H1 (cell line): ENCODE data around the gene TREM1. TPM values are rescaled to one million over a fixed set of nuclear protein-coding genes. Genes with fewer than 3 reads are reported as not detected.

ENCODE experiments used
- CTCF ChIA-PET: fragments of 300-600 bp; sonication (Branson Sonifier 250); formaldehyde crosslinking; loops from one replicate; lab custom pipeline; 2021; ENCODE audit not compliant: partially characterized antibody; lab: Charles Lee
- POLR2A ChIA-PET: fragments of 300-600 bp; sonication (Branson Sonifier 250); formaldehyde crosslinking; loops from one replicate; lab custom pipeline; 2021; ENCODE audit warnings: inconsistent platforms; ENCODE audit not compliant: partially characterized antibody; lab: Charles Lee
- DNase-seq, 2 experiments: peaks; one replicate each; pipeline versions ENCODE4 v3.0.0 to v3.0.0-alpha.2; 2010 to 2022; ENCODE audit warnings: low spot score in 2 of 2, low read depth in 1 of 2, mixed read lengths in 1 of 2
- FAIRE-seq: peaks from 2 replicates; lab custom pipeline; 2011; peaks lifted over from hg19 to GRCh38; lab: Jason Lieb, UNC
- H2AFZ ChIP-seq: 2 replicates; pipeline ENCODE4 v1.8.1; 2012; ENCODE audit warnings: low read length, inconsistent platforms
- H2AK5ac ChIP-seq: 2 replicates; pipeline ENCODE4 v1.6.1; 2013; ENCODE audit warnings: low read depth, low read length
- H2BK120ac ChIP-seq: replicated peaks from 2 replicates; pipeline ENCODE3; 2013; ENCODE audit warnings: low read depth, low read length, inconsistent platforms
- H2BK12ac ChIP-seq: 2 replicates; pipeline ENCODE4 v1.6.1; 2013; ENCODE audit warnings: low read depth, low read length
- H2BK15ac ChIP-seq: 2 replicates; pipeline ENCODE4 v1.6.1; 2013; ENCODE audit warnings: low read length
- H2BK20ac ChIP-seq: 2 replicates; pipeline ENCODE4 v1.6.1; 2013; ENCODE audit warnings: low read length
- H2BK5ac ChIP-seq: 2 replicates; pipeline ENCODE4 v1.6.1; 2013; ENCODE audit warnings: low read depth, low read length
- H3K14ac ChIP-seq: 2 replicates; pipeline ENCODE4 v1.6.1; 2013; ENCODE audit warnings: inconsistent platforms; ENCODE audit not compliant: insufficient read length
- H3K18ac ChIP-seq: 2 replicates; pipeline ENCODE4 v1.6.1; 2013; ENCODE audit warnings: low read length; ENCODE audit errors: extremely low read depth
- H3K23ac ChIP-seq: 2 replicates; pipeline ENCODE4 v1.6.1; 2013; ENCODE audit warnings: inconsistent platforms; ENCODE audit not compliant: insufficient read length
- H3K23me2 ChIP-seq: 2 replicates; pipeline ENCODE4 v1.6.1; 2013; ENCODE audit warnings: low read depth, low read length
- H3K27ac ChIP-seq: 2 replicates; pipeline ENCODE4 v1.6.1; 2011; ENCODE audit warnings: low read depth, low read length, inconsistent platforms
- H3K27me3 ChIP-seq, 4 experiments: replicated peaks in 1 of 4; 1 replicate in 1 of 4; 2 replicates in 3 of 4; pipeline versions ENCODE4 v1.6.1 to v1.8.1; 2011 to 2013; ENCODE audit warnings: low read length in 3 of 4, mild to moderate bottlenecking in 3 of 4, inconsistent platforms in 2 of 4, mixed read lengths in 2 of 4, moderate library complexity in 1 of 4; ENCODE audit not compliant: control insufficient read depth in 3 of 4, insufficient read depth in 3 of 4; ENCODE audit errors: extremely low read depth in 1 of 4
- H3K36me3 ChIP-seq, 4 experiments: 2 replicates each; pipeline versions ENCODE4 v1.6.1 to v1.8.1; 2011 to 2013; ENCODE audit warnings: mild to moderate bottlenecking in 4 of 4, low read length in 3 of 4, moderate library complexity in 2 of 4, control low read depth in 1 of 4, inconsistent platforms in 1 of 4; ENCODE audit not compliant: insufficient read depth in 4 of 4, control insufficient read depth in 2 of 4
- H3K4ac ChIP-seq: replicated peaks from 2 replicates; pipeline ENCODE3; 2013; ENCODE audit warnings: low read length, low read depth, mixed read lengths, inconsistent platforms; ENCODE audit not compliant: insufficient read length
- H3K4me1 ChIP-seq, 4 experiments: replicated peaks in 1 of 4; 1 replicate in 1 of 4; 2 replicates in 3 of 4; pipeline versions ENCODE4 v1.6.1 to v1.8.1; 2011 to 2013; ENCODE audit warnings: low read length in 3 of 4, inconsistent platforms in 2 of 4, mixed read lengths in 1 of 4; ENCODE audit not compliant: insufficient read depth in 4 of 4, control insufficient read depth in 3 of 4
- H3K4me2 ChIP-seq, 2 experiments: 2 replicates each; pipeline versions ENCODE4 v1.6.1 to v1.8.1; 2011 to 2013; ENCODE audit warnings: low read depth in 2 of 2, low read length in 2 of 2, control low read depth in 1 of 2, inconsistent platforms in 1 of 2, mild to moderate bottlenecking in 1 of 2; ENCODE audit not compliant: insufficient read depth in 1 of 2
- H3K4me3 ChIP-seq, 4 experiments: fragments of 200-600, 300-600 bp in 1 of 4; sonication (generic), shearing (Covaris generic), sonication (Bioruptor Twin) in 1 of 4; 2 replicates each; pipeline versions ENCODE4 v1.5.1 to v1.8.1; 2011 to 2016; ENCODE audit warnings: low read length in 4 of 4, low read depth in 3 of 4, control low read depth in 2 of 4, inconsistent platforms in 2 of 4, mild to moderate bottlenecking in 2 of 4, mixed read lengths in 1 of 4, moderate library complexity in 1 of 4; ENCODE audit not compliant: insufficient read depth in 2 of 4; ENCODE audit errors: extremely low read depth in 1 of 4
- H3K56ac ChIP-seq: replicated peaks from 2 replicates; pipeline ENCODE3; 2013; ENCODE audit warnings: low read depth, mild to moderate bottlenecking, mixed read lengths, low read length, inconsistent platforms; ENCODE audit not compliant: insufficient read length
- H3K79me1 ChIP-seq: 2 replicates; pipeline ENCODE4 v1.6.1; 2013; ENCODE audit warnings: low read depth, low read length, control low read depth
- H3K79me2 ChIP-seq, 2 experiments: 2 replicates each; pipeline versions ENCODE4 v1.6.1 to v1.8.1; 2012 to 2013; ENCODE audit warnings: low read length in 2 of 2, mild to moderate bottlenecking in 2 of 2, inconsistent platforms in 1 of 2; ENCODE audit not compliant: insufficient read depth in 2 of 2, control insufficient read depth in 1 of 2
- H3K9ac ChIP-seq, 4 experiments: replicated peaks in 1 of 4; 1 replicate in 1 of 4; 2 replicates in 3 of 4; pipeline versions ENCODE4 v1.6.1 to v1.8.1; 2011 to 2013; ENCODE audit warnings: low read depth in 3 of 4, low read length in 3 of 4, control low read depth in 2 of 4, mild to moderate bottlenecking in 2 of 4, moderate library complexity in 2 of 4, inconsistent platforms in 1 of 4; ENCODE audit errors: extremely low read depth in 1 of 4
- H3K9me3 ChIP-seq, 2 experiments: 2 replicates each; pipeline versions ENCODE4 v1.6.1 to v1.8.1; 2012 to 2013; ENCODE audit warnings: mild to moderate bottlenecking in 2 of 2, moderate library complexity in 2 of 2, control low read depth in 1 of 2, inconsistent platforms in 1 of 2, low read depth in 1 of 2, low read length in 1 of 2, mixed read lengths in 1 of 2; ENCODE audit not compliant: insufficient read depth in 2 of 2
- H4K20me1 ChIP-seq, 2 experiments: replicated peaks in 1 of 2; 2 replicates each; pipeline versions ENCODE3 to v1.8.1; 2011 to 2013; ENCODE audit warnings: inconsistent platforms in 2 of 2, low read length in 2 of 2, mild to moderate bottlenecking in 1 of 2; ENCODE audit not compliant: insufficient read depth in 2 of 2, control insufficient read depth in 1 of 2
- H4K5ac ChIP-seq: 2 replicates; pipeline ENCODE4 v1.6.1; 2013; ENCODE audit warnings: low read length, low read depth, mixed read lengths, inconsistent platforms; ENCODE audit not compliant: insufficient read length
- H4K8ac ChIP-seq: 2 replicates; pipeline ENCODE4 v1.8.0; 2013; ENCODE audit warnings: mild to moderate bottlenecking, moderate library complexity, low read length, inconsistent platforms; ENCODE audit not compliant: insufficient read depth; ENCODE audit errors: extremely low read depth
- H4K91ac ChIP-seq: replicated peaks from 2 replicates; pipeline ENCODE3; 2013; ENCODE audit warnings: low read length, mixed read lengths, inconsistent platforms; ENCODE audit not compliant: insufficient read length
- JUN ChIP-seq: IDR thresholded peaks from 2 replicates; pipeline ENCODE4 v1.6.1; 2011; ENCODE audit warnings: low read depth, mild to moderate bottlenecking, improper control_type of control experiment, low read length
- polyA plus RNA-seq, 7 experiments: library from polyadenylated mRNA; depleted of rRNA in 3 of 7; stranded (reverse) in 5 of 7; unstranded in 2 of 7; fragments of >200 nt in 5 of 7; fragments of 200-250 nt in 2 of 7; gene quantifications; 1 replicate in 5 of 7; 2 replicates in 1 of 7; 4 replicates in 1 of 7; pipeline versions ENCODE4 v1.2.1 to v1.2.3, GENCODE V29; 2011 to 2013; ENCODE audit warnings: missing spikeins in 2 of 7, mixed read lengths in 2 of 7
- total RNA-seq: library from RNA; stranded (reverse); fragmentation: NEBNext Ultra II Directional; extraction: Animal tissue kit (Norgen Biotek cat#: 25700); gene quantifications from 2 replicates; pipeline ENCODE4 v1.2.1, GENCODE V29; 2021

TREM1 gene
- total and polyA plus RNA-seq, 2 of the 8 experiments (the other 6 are each of a cell fraction or from before 2014, with no cell fraction given), result not detected

DNA sequence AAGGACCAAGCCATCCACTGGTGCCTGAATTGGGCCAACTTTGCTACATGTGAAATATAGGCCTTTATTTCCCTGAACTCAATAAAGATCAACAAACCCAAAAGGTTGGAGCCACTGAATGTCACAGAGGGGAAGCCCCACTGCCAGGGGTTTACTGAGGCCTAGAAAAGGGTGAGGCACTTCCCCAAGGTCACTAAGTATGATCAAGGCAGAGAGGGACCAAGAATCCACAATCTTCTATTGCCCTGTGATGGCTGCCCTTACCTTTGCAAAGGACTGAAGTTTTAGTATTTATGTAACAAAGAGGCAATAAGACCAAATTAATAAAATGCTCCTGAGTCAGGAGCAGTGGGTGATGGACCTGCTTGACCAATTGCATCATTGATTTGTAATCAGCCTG, 18.0 kb downstream of the TREM1 start:
- CTCF ChIA-PET, result interaction anchor here (1.1 to 2.1 kb wide), 2 partner anchors 40 to 76 kb away, joined by 4 to 10 read pairs; partner anchors contain the start of gene TREML4
- no peak for FAIRE-seq
- Histone ChIP-seq H4K5ac (no peak overlapping the region), H3K9me3 (peaks cover 2 to 3% of the 10 kb centered on the region in 2 experiments; a peak in 1 of 4 replicates), H4K91ac (no peak overlapping the region), H3K4me1 (no peaks in the 10 kb centered on the region), H3K56ac (no peak overlapping the region), H2BK120ac (no peak overlapping the region), H3K79me1 (no peaks in the 10 kb centered on the region), H2BK15ac (no peak overlapping the region), H3K4me2 (no peak overlapping the region), H4K8ac (no peak overlapping the region), H3K27me3 (no peaks in the 10 kb centered on the region; a peak in 2 of 7 replicates), H2AFZ (no peak overlapping the region), H3K27ac (no peak overlapping the region), H3K79me2 (no peaks in the 10 kb centered on the region), H3K36me3 (no peaks in the 10 kb centered on the region), H3K23ac (no peak overlapping the region), H2BK5ac (no peak overlapping the region), H3K14ac (no peak overlapping the region), H3K18ac (no peak overlapping the region), H2AK5ac (no peak overlapping the region), H3K23me2 (no peaks in the 10 kb centered on the region), H4K20me1 (peaks cover 0 to under 1% of the 10 kb centered on the region in 2 experiments), H3K4me3 (no peak overlapping the region), H2BK12ac (no peak overlapping the region), H2BK20ac (no peak overlapping the region), H3K9ac (no peak overlapping the region), H3K4ac (no peak overlapping the region)
- peak in 1 of 2 experiments; percentile 20 for DNase-seq
- TF ChIP-seq JUN, result no peak
- POLR2A ChIA-PET, result no interaction called here
